ENCODE measurements around the gene METTL9. TPM values are rescaled to one million over a fixed set of nuclear protein-coding genes. Genes with fewer than 3 reads are reported as not detected.

Gene METTL9
- total and polyA plus RNA-seq, 2 donors, result 97.7 to 155 TPM

DNA sequence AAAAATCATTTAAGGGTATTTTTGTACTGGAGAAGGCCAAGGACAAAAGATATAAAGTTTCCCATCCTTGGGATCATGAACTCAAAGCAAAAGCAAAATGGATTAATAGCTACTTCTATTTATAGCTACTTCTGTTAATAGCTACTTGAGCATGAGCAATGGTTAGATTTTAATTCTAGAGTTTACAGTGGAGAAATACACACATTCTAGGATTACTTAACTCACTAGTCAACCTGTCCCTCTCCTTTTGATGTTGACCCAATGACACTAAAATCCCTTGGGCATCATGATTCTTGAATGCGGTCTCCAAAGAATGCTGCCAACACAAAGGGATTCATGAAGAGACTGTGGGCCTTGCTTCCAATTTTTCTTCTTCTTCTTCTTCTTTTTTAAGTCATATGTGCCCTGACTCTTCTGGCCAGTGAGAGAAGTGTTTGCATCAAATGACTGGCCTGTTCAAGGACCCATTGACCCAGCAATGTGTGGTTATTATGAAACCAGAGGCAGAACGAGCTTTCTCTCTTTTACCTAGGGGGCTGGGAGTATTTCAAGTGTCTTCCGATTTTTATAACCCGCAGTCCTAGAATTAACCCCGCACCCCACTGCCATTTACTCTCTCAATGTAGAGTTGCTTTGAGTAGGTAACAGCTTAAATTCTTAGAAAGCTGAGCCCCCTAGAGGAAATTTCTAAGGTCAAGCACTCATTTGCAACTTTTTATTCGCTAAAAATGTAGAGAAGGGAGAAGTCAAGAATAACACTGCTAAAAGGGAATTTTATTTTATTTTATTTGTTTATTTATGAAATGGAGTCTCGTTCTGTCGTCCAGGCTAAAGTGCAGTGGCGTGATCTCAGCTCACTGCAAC lies 99.0 kb downstream of the METTL9 start:
- Histone ChIP-seq H3K4me3 (ENCODE audit: low read length in 2 of 2) (no peak overlapping the region), H3K36me3 (ENCODE audit: control insufficient read depth in 2 of 2, insufficient read depth in 2 of 2, low read length in 1 of 2) (no peaks in the 10 kb centered on the region), H3K27ac (ENCODE audit: low read depth in 1 of 2, low read length in 1 of 2) (no peak overlapping the region), H3K4me1 (ENCODE audit: control insufficient read depth in 2 of 2, insufficient read depth in 2 of 2, low read length in 2 of 2) (no peaks in the 10 kb centered on the region), H3K9me3 (ENCODE audit: control insufficient read depth in 2 of 2, insufficient read depth in 1 of 2, low read length in 1 of 2) (no peaks in the 10 kb centered on the region), H3K27me3 (ENCODE audit: control insufficient read depth in 2 of 2, insufficient read depth in 1 of 2, low read length in 1 of 2) (no peaks in the 10 kb centered on the region)
- 91% methylated on average over 9 of the region's 9 CpGs for WGBS
- DNase-seq (ENCODE audit: low read depth in 6 of 9, low spot score in 9 of 9), result no peak

DNA sequence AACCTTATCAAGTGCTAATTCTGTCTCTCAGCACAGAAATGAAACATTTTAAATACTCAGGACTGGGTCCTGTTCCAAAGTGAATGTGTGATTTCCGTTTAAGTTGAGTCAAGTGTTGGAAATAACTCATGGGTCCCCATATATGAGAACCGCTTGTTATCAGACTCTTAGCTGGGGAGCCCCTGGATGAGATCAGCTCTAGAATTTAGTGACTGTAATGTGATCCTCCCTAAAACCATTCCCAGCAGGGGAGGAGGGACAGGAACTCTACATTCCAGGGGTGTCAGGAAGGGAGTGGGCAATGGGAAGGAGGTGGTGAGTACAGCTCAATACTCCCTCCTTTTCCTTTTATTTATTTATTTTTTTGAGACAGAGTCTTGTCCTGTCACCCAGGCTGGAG lies 101.9 kb downstream of the METTL9 start:
- no peak for DNase-seq (ENCODE audit: low read depth in 6 of 9, low spot score in 9 of 9)
- H3K36me3 ChIP-seq (ENCODE audit: control insufficient read depth in 2 of 2, insufficient read depth in 2 of 2, low read length in 1 of 2), result no peaks in the 10 kb centered on the region
- no peaks in the 10 kb centered on the region for H3K27me3 ChIP-seq (ENCODE audit: control insufficient read depth in 2 of 2, insufficient read depth in 1 of 2, low read length in 1 of 2)
- WGBS, result 92% methylated on average over 2 of the region's 2 CpGs
- H3K4me1 ChIP-seq (ENCODE audit: control insufficient read depth in 2 of 2, insufficient read depth in 2 of 2, low read length in 2 of 2), result no peaks in the 10 kb centered on the region
- H3K4me3 ChIP-seq (ENCODE audit: low read length in 2 of 2), result no peak overlapping the region
- H3K9me3 ChIP-seq (ENCODE audit: control insufficient read depth in 2 of 2, insufficient read depth in 1 of 2, low read length in 1 of 2), result no peaks in the 10 kb centered on the region
- H3K27ac ChIP-seq (ENCODE audit: low read depth in 1 of 2, low read length in 1 of 2), result no peak overlapping the region

DNA sequence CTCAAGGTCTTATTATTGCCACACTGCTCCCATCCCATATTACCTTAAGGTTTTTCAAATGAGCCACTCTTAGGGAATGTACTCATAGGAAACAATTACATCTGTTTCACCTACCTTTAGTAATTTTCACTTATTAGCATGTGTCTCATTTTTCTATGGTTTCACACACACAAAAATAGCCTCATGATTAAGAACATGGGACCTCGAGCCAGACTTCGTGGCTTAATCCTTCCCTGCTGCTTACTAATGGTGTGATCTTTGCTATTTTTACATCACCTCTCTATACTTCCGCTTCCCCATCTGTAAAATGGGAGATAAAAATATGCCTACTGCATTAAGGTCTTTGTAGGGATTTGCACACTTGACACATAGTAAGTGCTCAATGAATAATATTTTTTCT lies 102.9 kb downstream of the METTL9 start:
- Histone ChIP-seq H3K4me3 (ENCODE audit: low read length in 2 of 2) (no peak overlapping the region), H3K27me3 (ENCODE audit: control insufficient read depth in 2 of 2, insufficient read depth in 1 of 2, low read length in 1 of 2) (no peaks in the 10 kb centered on the region), H3K36me3 (ENCODE audit: control insufficient read depth in 2 of 2, insufficient read depth in 2 of 2, low read length in 1 of 2) (no peaks in the 10 kb centered on the region), H3K27ac (ENCODE audit: low read depth in 1 of 2, low read length in 1 of 2) (no peak overlapping the region), H3K4me1 (ENCODE audit: control insufficient read depth in 2 of 2, insufficient read depth in 2 of 2, low read length in 2 of 2) (no peaks in the 10 kb centered on the region), H3K9me3 (ENCODE audit: control insufficient read depth in 2 of 2, insufficient read depth in 1 of 2, low read length in 1 of 2) (no peaks in the 10 kb centered on the region)
- DNase-seq (ENCODE audit: low read depth in 6 of 9, low spot score in 9 of 9), result no peak
- WGBS, result 88% methylated on average over 3 of the region's 3 CpGs

DNA sequence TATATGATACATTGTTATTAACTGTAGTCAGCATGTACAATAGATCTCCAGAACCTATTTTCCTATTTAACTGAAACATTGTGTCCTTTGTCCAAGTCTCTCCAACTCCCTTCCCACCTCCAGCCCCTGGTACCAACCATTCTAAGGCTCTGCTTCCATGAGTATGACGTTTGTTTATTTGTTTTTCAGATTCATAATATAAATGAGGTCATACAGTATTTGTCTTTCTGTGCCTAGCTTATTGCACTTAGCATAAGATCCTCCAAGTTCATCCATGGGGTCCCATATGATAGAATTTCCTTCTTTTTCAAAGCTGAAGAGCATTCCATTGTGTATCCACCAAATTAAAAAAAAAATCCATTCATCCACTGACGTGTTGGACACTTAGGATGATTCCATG lies 103.8 kb downstream of the METTL9 start:
- 84% methylated on average over 2 of the region's 2 CpGs for WGBS
- Histone ChIP-seq H3K27ac (ENCODE audit: low read depth in 1 of 2, low read length in 1 of 2) (no peak overlapping the region), H3K27me3 (ENCODE audit: control insufficient read depth in 2 of 2, insufficient read depth in 1 of 2, low read length in 1 of 2) (no peaks in the 10 kb centered on the region), H3K4me3 (ENCODE audit: low read length in 2 of 2) (no peak overlapping the region), H3K4me1 (ENCODE audit: control insufficient read depth in 2 of 2, insufficient read depth in 2 of 2, low read length in 2 of 2) (no peaks in the 10 kb centered on the region), H3K36me3 (ENCODE audit: control insufficient read depth in 2 of 2, insufficient read depth in 2 of 2, low read length in 1 of 2) (no peaks in the 10 kb centered on the region), H3K9me3 (ENCODE audit: control insufficient read depth in 2 of 2, insufficient read depth in 1 of 2, low read length in 1 of 2) (no peaks in the 10 kb centered on the region)
- DNase-seq (ENCODE audit: low read depth in 6 of 9, low spot score in 9 of 9), result no peak

DNA sequence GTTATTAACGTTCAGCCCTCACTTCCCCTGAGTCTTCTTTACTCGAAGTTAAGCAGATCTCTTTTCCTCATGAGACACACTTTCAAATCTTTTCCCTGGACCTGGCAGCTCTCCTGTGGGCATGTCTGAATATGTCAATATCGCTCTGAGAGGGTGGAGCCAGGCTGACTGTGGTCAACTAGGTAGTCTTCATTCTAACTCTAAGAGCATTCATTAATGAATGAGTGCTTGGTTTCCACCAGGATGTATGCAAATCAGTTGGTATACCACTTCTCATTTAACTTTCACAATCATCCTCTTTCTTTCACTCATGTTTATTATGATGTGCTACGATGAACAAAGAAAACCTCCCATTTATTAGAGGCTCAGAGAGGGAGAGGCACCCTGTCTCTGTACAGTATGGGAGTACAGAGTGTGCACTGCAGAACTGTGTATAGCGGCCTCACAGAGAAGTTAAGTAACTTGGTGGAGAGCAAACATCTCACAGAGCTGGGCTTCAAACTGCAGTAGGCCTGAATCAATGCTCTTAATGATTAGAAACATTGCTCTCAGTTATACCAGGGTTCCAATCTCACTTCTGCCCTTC lies 104.3 kb downstream of the METTL9 start:
- Histone ChIP-seq H3K27me3 (ENCODE audit: control insufficient read depth in 2 of 2, insufficient read depth in 1 of 2, low read length in 1 of 2) (no peaks in the 10 kb centered on the region), H3K4me3 (ENCODE audit: low read length in 2 of 2) (no peak overlapping the region), H3K36me3 (ENCODE audit: control insufficient read depth in 2 of 2, insufficient read depth in 2 of 2, low read length in 1 of 2) (no peaks in the 10 kb centered on the region), H3K27ac (ENCODE audit: low read depth in 1 of 2, low read length in 1 of 2) (no peak overlapping the region), H3K9me3 (ENCODE audit: control insufficient read depth in 2 of 2, insufficient read depth in 1 of 2, low read length in 1 of 2) (no peaks in the 10 kb centered on the region), H3K4me1 (ENCODE audit: control insufficient read depth in 2 of 2, insufficient read depth in 2 of 2, low read length in 2 of 2) (no peaks in the 10 kb centered on the region)
- no peak for DNase-seq (ENCODE audit: low read depth in 6 of 9, low spot score in 9 of 9)
- 82% methylated on average over 5 of the region's 5 CpGs for WGBS

DNA sequence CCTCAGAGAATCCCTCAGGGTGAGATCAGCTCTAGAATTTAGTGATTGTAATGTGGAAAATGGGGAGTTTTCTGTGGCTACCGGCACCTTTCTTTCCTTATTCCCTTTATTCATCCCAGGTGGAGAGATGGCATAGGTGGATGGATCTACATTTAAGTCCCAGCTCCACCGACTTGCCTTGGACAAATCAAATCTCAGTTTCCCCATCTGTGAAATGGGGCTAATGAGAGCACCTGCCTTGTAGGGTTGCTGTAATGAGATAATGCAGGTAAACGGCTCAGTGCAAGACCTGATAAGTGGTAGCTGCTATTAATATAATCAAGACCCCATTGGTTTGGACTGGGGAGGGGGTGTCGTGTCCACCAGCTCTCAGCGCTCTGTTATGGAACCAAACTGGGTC lies 104.9 kb downstream of the METTL9 start:
- Histone ChIP-seq H3K4me1 (ENCODE audit: control insufficient read depth in 2 of 2, insufficient read depth in 2 of 2, low read length in 2 of 2) (no peaks in the 10 kb centered on the region), H3K4me3 (ENCODE audit: low read length in 2 of 2) (no peak overlapping the region), H3K9me3 (ENCODE audit: control insufficient read depth in 2 of 2, insufficient read depth in 1 of 2, low read length in 1 of 2) (no peaks in the 10 kb centered on the region), H3K27ac (ENCODE audit: low read depth in 1 of 2, low read length in 1 of 2) (no peak overlapping the region), H3K27me3 (ENCODE audit: control insufficient read depth in 2 of 2, insufficient read depth in 1 of 2, low read length in 1 of 2) (no peaks in the 10 kb centered on the region), H3K36me3 (ENCODE audit: control insufficient read depth in 2 of 2, insufficient read depth in 2 of 2, low read length in 1 of 2) (no peaks in the 10 kb centered on the region)
- DNase-seq (ENCODE audit: low read depth in 6 of 9, low spot score in 9 of 9), result no peak
- WGBS, result 97% methylated on average over 5 of the region's 5 CpGs

DNA sequence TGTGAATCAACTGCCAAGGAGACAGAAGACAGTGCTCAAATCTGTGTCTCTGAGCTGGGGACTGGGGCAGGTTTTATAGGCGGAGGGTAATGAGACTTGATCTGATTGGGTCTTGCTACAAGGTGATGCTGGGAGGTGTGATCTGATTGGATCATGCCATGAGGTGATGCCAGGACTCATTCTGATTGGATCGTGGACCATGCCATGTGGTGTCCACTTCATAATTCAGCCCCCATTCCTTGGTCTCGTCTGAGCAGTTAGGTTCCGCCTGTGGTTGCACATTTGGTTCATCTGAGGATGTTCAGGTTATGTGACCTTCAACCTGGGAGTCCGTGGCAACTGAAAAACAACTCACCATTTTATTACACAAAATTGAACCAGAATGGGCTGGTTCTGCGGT lies 105.4 kb downstream of the METTL9 start:
- Histone ChIP-seq H3K36me3 (ENCODE audit: control insufficient read depth in 2 of 2, insufficient read depth in 2 of 2, low read length in 1 of 2) (no peaks in the 10 kb centered on the region), H3K9me3 (ENCODE audit: control insufficient read depth in 2 of 2, insufficient read depth in 1 of 2, low read length in 1 of 2) (no peaks in the 10 kb centered on the region), H3K27ac (ENCODE audit: low read depth in 1 of 2, low read length in 1 of 2) (no peak overlapping the region), H3K4me1 (ENCODE audit: control insufficient read depth in 2 of 2, insufficient read depth in 2 of 2, low read length in 2 of 2) (no peaks in the 10 kb centered on the region), H3K4me3 (ENCODE audit: low read length in 2 of 2) (no peak overlapping the region), H3K27me3 (ENCODE audit: control insufficient read depth in 2 of 2, insufficient read depth in 1 of 2, low read length in 1 of 2) (no peaks in the 10 kb centered on the region)
- WGBS, result 95% methylated on average over 6 of the region's 6 CpGs
- DNase-seq (ENCODE audit: low read depth in 6 of 9, low spot score in 9 of 9), result no peak

Other genes starting within 250 kb of the METTL9 start
- gene IGSF6, start 53.0 kb downstream of the METTL9 start, total RNA-seq, result 10.7 TPM
- 16.2 TPM for gene IGSF6, start 53.0 kb downstream of the METTL9 start, polyA plus RNA-seq
- 0.28 TPM for gene OTOA, start 64.4 kb downstream of the METTL9 start, total RNA-seq
- gene OTOA, start 64.4 kb downstream of the METTL9 start, polyA plus RNA-seq, result 1.3 TPM

Data from thymus (tissue), 11 donors.